A673 (cell line): ENCODE measurements around the gene HPDL. TPM values are rescaled to one million over a fixed set of nuclear protein-coding genes. Genes with fewer than 3 reads are reported as not detected.

Experiments used
- BruUV-seq: library from RNA; stranded (reverse); fragments of 400-500 nt; replicated peaks from 2 replicates; lab custom pipeline; 2021; lab: Mats Ljungman, UMichigan
- CTCF ChIA-PET: fragments of 300-600 bp; sonication (Branson Sonifier 250); formaldehyde crosslinking; loops from one replicate; lab custom pipeline; 2022; ENCODE audit warnings: antibody characterized with exemption; lab: Charles Lee
- POLR2A ChIA-PET: fragments of 300-600 bp; sonication (Branson Sonifier 250); formaldehyde crosslinking; loops from one replicate; lab custom pipeline; 2022; ENCODE audit warnings: antibody characterized with exemption; ENCODE audit not compliant: low non-redundant PET; lab: Charles Lee
- DNase-seq: peaks from one replicate; pipeline ENCODE4 v3.0.0-alpha.2; 2015; ENCODE audit warnings: low spot score
- H3K27ac ChIP-seq: fragments of 200-600 bp; sonication (generic); 2 replicates; pipeline ENCODE4 v1.5.1; 2016; ENCODE audit warnings: mixed run types, low read depth, mild to moderate bottlenecking, mixed read lengths, antibody characterized with exemption, low read length; ENCODE audit not compliant: poor library complexity, severe bottlenecking
- H3K27me3 ChIP-seq: fragments of 200-600 bp; sonication (generic); replicated peaks from 2 replicates; pipeline ENCODE4 v1.6.1; 2017; ENCODE audit warnings: mixed run types, low read depth, mild to moderate bottlenecking, mixed read lengths, antibody characterized with exemption, low read length; ENCODE audit not compliant: insufficient read depth, poor library complexity
- H3K36me3 ChIP-seq: fragments of 200-600 bp; sonication (generic); 2 replicates; pipeline ENCODE4 v1.6.1; 2016; ENCODE audit warnings: mixed run types, mild to moderate bottlenecking, mixed read lengths, antibody characterized with exemption, low read length; ENCODE audit not compliant: insufficient read depth, poor library complexity, severe bottlenecking
- H3K4me1 ChIP-seq: fragments of 200-600 bp; sonication (generic); 2 replicates; pipeline ENCODE4 v1.6.1; 2017; ENCODE audit warnings: mixed run types, mild to moderate bottlenecking, mixed read lengths, antibody characterized with exemption, low read length; ENCODE audit not compliant: insufficient read depth, poor library complexity, severe bottlenecking
- H3K4me3 ChIP-seq: fragments of 200-600 bp; sonication (generic); 2 replicates; pipeline ENCODE4 v1.5.1; 2016; ENCODE audit warnings: low read depth, mixed run types, mild to moderate bottlenecking, mixed read lengths, low read length; ENCODE audit not compliant: poor library complexity, severe bottlenecking
- H3K9me3 ChIP-seq: fragments of 200-600 bp; sonication (generic); 2 replicates; pipeline ENCODE4 v1.6.1; 2016; ENCODE audit warnings: mixed run types, low read depth, mild to moderate bottlenecking, mixed read lengths, antibody characterized with exemption, low read length; ENCODE audit not compliant: poor library complexity, severe bottlenecking
- EZH2 ChIP-seq: fragments of 200-600 bp; sonication (generic); IDR thresholded peaks from 2 replicates; pipeline ENCODE4 v1.6.1; 2017; ENCODE audit warnings: borderline replicate concordance, low read depth, mild to moderate bottlenecking, mixed read lengths, antibody characterized with exemption, low read length; ENCODE audit not compliant: poor library complexity, severe bottlenecking
- intact Hi-C: fragments of 100-400 bp; cut with micrococcal nuclease; formaldehyde crosslinking; loops from one replicate; pipeline ENCODE4 v1.10.0; 2022; ENCODE audit not compliant: unreplicated experiment
- total RNA-seq: library from RNA; stranded (reverse); gene quantifications from 2 replicates; pipeline ENCODE4 v1.2.3, GENCODE V29; 2021
- TF ChIP-seq, protein P1 (sequence below): fragments of 300-800, 200-600 bp; sonication (generic); conservative IDR thresholded peaks from 2 replicates; pipeline ENCODE4 v1.5.1; 2017; ENCODE audit warnings: low read depth, mild to moderate bottlenecking, antibody characterized with exemption, low read length, moderate library complexity, mixed read lengths

HPDL gene
- total RNA-seq, 1 experiment from 2014 or later = 7.3 TPM

GRCh38 chr1:45344499-45344898, 17.8 kb downstream of the HPDL start:
- peaks cover 33% of the 10 kb centered on the region for H3K36me3 ChIP-seq
- intact Hi-C loops = loop anchor here (5.0 kb wide), 1 partner anchor 148 kb away; the partner anchor contains the start of gene TESK2
- ChIA-PET CTCF (no interaction called here), POLR2A (no interaction called here)
- peaks cover 10% of the 10 kb centered on the region for H3K4me1 ChIP-seq
- TF ChIP-seq EZH2 = no peak
- TF ChIP-seq, protein P1, sequence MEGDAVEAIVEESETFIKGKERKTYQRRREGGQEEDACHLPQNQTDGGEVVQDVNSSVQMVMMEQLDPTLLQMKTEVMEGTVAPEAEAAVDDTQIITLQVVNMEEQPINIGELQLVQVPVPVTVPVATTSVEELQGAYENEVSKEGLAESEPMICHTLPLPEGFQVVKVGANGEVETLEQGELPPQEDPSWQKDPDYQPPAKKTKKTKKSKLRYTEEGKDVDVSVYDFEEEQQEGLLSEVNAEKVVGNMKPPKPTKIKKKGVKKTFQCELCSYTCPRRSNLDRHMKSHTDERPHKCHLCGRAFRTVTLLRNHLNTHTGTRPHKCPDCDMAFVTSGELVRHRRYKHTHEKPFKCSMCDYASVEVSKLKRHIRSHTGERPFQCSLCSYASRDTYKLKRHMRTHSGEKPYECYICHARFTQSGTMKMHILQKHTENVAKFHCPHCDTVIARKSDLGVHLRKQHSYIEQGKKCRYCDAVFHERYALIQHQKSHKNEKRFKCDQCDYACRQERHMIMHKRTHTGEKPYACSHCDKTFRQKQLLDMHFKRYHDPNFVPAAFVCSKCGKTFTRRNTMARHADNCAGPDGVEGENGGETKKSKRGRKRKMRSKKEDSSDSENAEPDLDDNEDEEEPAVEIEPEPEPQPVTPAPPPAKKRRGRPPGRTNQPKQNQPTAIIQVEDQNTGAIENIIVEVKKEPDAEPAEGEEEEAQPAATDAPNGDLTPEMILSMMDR = no peak
- no peaks in the 10 kb centered on the region for H3K27me3 ChIP-seq
- H3K4me3 ChIP-seq = no peak overlapping the region
- BruUV-seq = no TSS peak
- no peak for DNase-seq
- H3K9me3 ChIP-seq = no peaks in the 10 kb centered on the region
- no peak overlapping the region for H3K27ac ChIP-seq

DNA sequence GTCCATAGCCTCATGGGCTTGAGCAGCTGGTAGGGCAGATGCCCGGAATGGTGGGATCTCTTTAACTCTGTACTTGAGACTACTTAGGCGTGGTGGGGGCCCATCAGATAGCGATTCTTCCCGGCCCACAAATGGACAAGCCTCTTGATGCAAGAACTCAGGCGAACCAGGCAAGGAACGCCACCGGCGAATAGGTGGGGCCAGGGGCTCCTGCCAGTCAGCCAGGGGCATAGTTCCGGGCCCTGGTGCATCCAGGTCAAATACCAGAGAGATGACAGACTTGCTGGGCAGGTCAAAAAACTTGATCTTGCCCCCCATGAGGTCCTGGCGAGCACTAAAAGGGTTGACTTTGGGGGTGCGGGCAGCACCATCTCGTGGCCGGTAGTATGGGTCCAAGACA, 18.3 kb downstream of the HPDL start:
- intact Hi-C loops = no loop called here
- BruUV-seq = no TSS peak

GRCh38 chr1:45346473-45346872, 19.8 kb downstream of the HPDL start:
- no peak for TF ChIP-seq EZH2
- TF ChIP-seq, protein P1 = no peak
- peaks cover 5% of the 10 kb centered on the region for H3K4me1 ChIP-seq
- no peak for DNase-seq
- CTCF ChIA-PET = no interaction called here
- no peaks in the 10 kb centered on the region for H3K9me3 ChIP-seq
- no peak overlapping the region for H3K4me3 ChIP-seq
- POLR2A ChIA-PET = no interaction called here
- no peaks in the 10 kb centered on the region for H3K27me3 ChIP-seq
- no peak overlapping the region for H3K27ac ChIP-seq
- H3K36me3 ChIP-seq = peaks cover 32% of the 10 kb centered on the region
- no TSS peak for BruUV-seq
- intact Hi-C loops = no loop called here

More for the DNA sequence above, 18.3 kb downstream of the HPDL start:
- CTCF ChIA-PET = no interaction called here
- Histone ChIP-seq H3K9me3 (no peaks in the 10 kb centered on the region), H3K27me3 (no peaks in the 10 kb centered on the region), H3K4me1 (peaks cover 10% of the 10 kb centered on the region), H3K27ac (no peak overlapping the region), H3K4me3 (no peak overlapping the region), H3K36me3 (peaks cover 33% of the 10 kb centered on the region)
- POLR2A ChIA-PET = no interaction called here
- TF ChIP-seq EZH2 = no peak
- TF ChIP-seq, protein P1 = no peak
- DNase-seq = no peak
